HG03520 (cell line): ENCODE data around the gene HSD17B1.
"Not testable (repeated sequence)": the region's sequence is repeated elsewhere in the genome, so short reads cannot be mapped to it uniquely, and the experiment has no call there.

Experiments
- ATAC-seq: cut with Tn5 transposase; IDR thresholded peaks from one replicate; pipeline ENCODE4 v1.9.1; 2021; ENCODE audit warnings: mild to moderate bottlenecking, moderate library complexity; ENCODE audit not compliant: unreplicated experiment

HSD17B1 gene

DNA sequence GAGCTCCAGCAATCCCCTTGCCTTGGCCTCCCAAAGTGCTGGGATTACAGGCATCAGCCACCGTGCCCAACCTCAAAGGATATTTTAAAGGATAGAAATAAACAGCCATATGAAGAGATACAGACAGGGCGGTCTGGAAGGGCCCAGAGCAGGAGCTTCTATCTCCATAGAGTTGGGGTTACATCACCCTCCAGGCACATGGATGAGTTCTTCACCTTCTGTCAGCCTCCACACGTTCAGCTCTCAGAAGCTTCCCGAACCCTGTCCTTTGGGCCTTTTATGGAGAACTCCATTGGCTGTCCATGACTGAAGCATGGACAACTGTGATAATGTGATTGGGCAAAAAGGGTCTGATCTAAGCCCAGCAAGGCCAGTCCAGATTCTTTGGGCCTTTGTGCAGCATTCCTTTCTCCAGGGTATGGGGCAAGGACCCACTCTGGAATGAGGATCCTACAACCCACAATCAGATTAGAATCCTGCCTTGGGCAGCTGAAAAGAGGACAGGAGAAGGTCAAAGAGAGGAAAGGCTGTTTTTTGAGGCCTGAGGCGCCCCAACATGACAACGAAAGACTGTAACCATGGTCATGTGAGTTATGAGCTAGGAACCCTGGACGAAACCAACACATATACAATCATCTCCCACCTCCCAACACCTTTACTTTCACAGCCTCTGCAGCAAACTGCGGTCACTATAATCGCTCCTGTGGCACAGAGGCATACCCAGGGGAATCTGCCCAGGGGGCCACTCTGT is 6.8 kb upstream of the HSD17B1 start:
- not testable (repeated sequence) for ATAC-seq

DNA sequence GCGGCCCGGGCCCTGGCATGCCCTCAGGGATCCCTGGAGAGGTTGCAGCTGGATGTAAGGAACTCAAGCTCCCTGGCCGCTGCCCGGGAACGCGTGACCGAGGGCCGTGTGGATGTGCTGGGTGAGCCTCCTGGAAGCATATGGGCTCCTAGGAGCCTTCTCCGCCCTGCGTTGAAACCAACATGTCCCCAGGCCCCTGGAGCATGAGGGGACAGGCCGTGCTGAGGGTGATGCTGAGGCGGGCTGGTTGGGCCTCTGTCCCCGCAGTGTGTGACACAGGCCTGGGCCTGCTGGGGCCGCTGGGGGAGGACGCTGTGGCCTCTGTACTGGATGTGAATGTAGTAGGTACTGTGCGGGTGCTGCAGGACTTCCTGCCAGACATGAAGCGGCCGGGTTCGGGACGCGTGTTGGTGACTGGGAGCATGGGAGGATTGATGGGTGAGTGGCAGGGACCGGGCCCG is 5.7 kb upstream of the HSD17B1 start:
- ATAC-seq = no peak

DNA sequence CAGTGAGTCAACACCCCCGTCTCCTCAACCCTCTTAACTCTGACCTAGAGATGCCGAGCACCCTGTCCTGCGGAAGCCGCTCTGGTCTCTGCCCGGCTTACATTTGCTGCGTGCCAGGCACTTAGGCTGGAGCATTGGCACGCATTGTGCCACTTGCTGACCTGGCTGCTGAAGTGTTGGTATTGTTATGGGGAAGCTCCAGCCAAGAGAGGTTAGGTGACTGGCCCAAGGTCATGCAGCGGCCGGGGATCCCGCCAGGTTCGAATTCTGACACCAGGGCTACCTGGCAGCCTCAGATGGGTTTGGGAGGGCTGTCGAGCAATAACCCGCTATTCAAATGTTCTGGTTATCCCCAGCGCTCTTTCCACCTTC is 5.0 kb upstream of the HSD17B1 start:
- no peak for ATAC-seq

- peak; percentile 63 for ATAC-seq
These were observed 4.5 kb upstream of the HSD17B1 start for GRCh38 chr17:42548070-42548837.

GRCh38 chr17:42548993-42549755 is 3.5 kb upstream of the HSD17B1 start:
- ATAC-seq = no peak

GRCh38 chr17:42553161-42553818 is 567 bp downstream of the HSD17B1 start:
- ATAC-seq = no peak

- ATAC-seq = no peak
These were observed 1.1 kb downstream of the HSD17B1 start for GRCh38 chr17:42553866-42554249.

- ATAC-seq = peak; percentile 68
These were observed 1.8 kb downstream of the HSD17B1 start for GRCh38 chr17:42554250-42555121.

DNA sequence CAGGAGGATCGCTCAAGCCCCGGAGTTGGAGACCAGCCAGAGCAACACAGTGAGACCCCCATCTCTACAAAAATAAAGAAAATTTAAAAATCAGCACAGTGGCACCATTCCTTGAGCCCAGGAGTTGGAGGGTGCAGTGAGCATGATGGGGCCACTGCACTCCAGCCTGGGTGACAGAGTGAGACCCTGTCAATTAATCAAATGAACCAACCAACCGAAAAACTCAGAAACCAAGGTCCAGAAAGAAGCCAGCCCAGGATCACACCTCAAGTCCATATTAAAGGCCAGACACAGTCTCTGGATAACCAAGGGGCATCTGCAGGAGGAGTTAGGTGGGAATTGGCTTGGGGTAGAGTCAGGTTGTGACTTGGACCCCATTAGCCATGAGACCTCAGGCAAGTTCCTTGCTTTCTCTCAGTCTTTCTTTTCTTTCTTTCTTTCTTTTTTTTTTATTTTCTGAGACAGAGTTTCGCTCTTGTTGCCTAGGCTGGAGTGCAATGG is 2.4 kb downstream of the HSD17B1 start:
- no peak for ATAC-seq

GRCh38 chr17:42555961-42556617 is 3.4 kb downstream of the HSD17B1 start:
- not testable (repeated sequence) for ATAC-seq

DNA sequence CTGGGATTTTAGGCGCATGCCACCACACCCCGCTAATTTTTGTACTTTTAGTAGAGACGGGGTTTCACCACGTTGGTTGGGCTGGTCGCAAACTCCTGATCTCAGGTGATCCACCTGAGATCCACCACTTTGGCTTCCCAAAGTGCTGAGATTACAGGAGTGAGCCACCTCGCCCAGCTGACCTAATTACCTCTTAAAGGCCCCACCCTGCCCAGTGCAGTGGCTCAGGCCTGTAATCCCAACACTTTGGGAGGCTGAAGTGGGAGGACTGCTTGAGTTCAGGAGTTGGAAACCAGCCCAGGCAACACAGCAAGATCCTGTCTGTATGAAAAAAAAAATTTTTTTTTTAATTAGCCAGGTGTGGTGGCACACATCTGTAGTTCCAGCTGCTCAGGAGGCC is 6.4 kb downstream of the HSD17B1 start:
- no peak for ATAC-seq

GRCh38 chr17:42560246-42560645 is 7.5 kb downstream of the HSD17B1 start:
- ATAC-seq = no peak

- no peak for ATAC-seq
These were observed 9.2 kb downstream of the HSD17B1 start, which contains the start of gene COASY for GRCh38 chr17:42561897-42562387. COASY (plus strand) TSS chr17:42562148; CDS start chr17:42562623, 475 bp downstream.

DNA sequence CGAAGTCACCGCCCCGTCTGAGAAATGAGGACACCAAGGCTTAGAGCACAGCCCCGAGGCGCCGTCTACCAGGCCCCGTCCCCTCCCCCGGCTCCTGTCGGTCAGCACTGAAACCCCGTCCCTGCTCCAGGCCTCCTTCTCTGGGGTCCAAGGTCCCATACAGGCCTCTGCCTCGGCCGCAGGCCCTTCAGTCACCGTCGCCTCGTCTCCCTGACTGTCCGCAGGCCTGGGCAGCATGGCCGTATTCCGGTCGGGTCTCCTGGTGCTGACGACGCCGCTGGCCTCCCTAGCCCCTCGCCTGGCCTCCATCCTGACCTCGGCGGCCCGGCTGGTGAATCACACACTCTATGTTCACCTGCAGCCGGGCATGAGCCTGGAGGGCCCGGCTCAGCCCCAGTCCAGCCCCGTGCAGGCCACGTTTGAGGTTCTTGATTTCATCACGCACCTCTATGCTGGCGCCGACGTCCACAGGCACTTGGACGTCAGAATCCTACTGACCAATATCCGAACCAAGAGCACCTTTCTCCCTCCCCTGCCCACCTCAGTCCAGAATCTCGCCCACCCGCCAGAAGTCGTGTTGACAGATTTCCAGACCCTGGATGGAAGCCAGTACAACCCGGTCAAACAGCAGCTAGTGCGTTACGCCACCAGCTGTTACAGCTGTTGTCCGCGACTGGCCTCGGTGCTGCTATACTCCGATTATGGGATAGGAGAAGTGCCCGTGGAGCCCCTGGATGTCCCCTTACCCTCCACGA is 9.8 kb downstream of the HSD17B1 start:
- ATAC-seq = no peak

- ATAC-seq = no peak
These were observed 10.4 kb downstream of the HSD17B1 start for GRCh38 chr17:42563143-42563509.

DNA sequence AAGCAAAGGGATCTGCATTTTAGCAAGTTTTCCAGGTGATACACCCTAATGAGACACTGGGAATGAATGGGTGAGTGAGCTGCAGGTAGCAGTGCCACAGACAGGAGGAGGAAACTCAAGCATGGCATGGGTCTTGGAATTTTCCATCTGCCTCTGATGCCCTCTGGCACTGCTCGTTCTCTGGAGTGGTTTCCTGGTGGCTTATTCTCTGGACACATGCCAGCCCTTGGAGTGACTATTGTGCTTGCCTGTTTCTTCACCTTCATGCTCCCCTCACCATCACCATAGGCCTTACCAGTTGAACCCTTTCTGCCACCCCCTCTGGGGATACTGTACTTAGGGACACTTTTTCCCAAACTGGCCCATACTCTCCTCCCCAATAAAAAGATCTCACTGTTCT is 10.8 kb downstream of the HSD17B1 start:
- ATAC-seq = no peak

GRCh38 chr17:42563950-42564349 is 11.2 kb downstream of the HSD17B1 start:
- ATAC-seq = no peak

DNA sequence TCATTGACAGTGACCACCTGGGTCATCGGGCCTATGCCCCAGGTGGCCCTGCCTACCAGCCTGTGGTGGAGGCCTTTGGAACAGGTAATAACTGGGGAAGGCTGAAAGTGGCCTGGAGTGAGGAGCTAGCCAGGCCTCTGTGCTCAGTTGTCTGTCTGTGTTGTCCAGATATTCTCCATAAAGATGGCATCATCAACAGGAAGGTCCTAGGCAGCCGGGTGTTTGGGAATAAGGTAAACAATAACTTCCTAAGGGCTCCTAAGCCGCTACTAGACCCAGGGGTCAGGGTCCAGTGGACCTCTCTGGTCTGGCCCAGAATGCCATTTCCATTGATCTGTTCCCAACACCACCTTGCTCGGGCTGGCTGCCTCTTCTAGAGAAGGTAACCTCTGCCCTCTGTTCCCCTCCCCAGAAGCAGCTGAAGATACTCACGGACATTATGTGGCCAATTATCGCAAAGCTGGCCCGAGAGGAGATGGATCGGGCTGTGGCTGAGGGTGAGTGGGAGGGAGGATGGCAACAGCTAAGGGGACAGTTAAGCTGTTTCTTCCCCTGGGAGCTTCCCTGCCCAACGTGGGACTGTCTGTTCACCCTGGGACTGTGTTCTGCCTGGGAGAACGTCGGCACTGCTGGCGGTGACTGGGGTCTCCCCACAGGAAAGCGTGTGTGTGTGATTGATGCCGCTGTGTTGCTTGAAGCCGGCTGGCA is 12.2 kb downstream of the HSD17B1 start:
- no peak for ATAC-seq
